NCI-H2196 treated with DMSO at 0.1 percent for 48 hours (cell line): Measurements from ENCODE around the gene CSNK1G3.

ENCODE experiments used
- DNase-seq: peaks from one replicate; lab custom pipeline; 2025; ENCODE audit not compliant: unreplicated experiment; lab: John Stamatoyannopoulos, UW

Gene CSNK1G3

DNA sequence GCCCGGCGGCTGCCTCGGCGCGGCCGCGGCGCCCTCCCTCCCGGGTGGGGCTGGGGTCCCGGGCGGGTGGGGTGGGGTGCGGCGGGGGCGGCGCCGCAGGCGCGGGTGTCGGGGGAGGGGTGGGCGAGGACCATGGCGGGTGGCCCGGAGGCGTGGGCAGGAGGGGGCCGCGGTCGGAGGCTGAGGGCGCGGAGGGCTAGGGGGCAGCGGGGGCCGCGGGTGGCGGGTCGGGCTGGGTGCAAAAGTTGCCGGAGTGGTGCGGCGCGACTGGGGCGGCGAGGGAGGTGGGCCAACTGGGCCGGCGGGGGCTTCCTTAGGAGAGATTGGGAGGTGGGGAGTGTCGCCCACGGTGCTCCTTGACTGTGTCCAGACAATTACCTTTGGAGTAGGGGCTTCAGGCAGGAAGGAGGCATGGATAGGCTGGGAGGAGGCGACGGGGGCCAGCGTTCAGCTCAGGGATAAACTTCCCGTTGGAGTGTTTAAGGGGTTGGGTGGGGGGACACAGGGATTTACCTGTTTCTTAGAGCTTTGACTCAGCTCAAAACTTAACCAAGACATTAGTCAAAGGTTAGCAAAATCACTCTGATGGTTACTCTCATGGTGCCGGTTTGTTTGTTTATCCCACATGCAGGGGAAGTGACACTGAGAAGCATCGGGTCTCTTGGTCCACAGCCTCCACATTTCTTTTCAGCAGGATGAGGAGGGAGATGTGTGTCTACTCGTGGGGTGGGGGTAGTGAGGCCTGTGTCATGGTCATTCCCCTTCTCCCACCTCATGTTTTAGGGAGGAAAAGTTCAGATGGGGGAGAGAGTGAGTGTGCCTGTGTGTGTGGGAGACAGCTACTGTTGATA lies 859 bp downstream of the CSNK1G3 start:
- DNase-seq: no peak

DNA sequence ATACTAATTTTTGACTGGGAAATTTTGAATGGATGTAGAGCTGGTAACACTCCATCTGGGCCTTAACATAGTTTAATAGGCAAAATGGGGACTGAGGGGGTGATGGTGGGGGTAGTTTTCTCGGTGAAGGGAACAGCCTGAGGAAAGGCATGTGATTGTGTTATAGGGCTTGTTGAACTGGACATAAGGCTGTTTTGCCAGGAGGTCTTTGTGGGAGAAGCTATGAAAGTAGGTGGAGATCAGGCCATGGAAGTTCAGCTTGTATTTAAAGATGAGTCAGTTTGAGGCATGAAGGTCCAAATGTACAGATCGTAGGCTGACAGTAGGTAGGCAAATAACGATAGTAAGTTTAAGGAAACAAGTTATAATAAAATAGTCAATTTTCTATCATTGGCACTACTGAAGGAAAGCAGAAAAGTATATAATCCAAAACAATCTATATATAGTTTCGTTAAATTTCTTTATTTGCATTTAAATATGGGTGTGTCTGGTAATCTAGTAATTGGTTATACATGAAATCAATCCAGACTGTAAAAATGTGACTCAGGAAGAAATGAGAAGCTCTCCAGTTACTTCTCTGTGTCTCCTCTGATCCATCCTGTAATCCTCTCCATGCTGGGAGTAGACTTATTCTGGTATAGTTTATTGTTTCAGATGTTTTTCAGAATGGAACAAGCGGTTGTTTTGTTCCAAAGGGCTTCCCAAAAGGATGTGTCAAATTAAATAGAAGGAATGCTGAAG lies 2.8 kb downstream of the CSNK1G3 start:
- DNase-seq: no peak

DNA sequence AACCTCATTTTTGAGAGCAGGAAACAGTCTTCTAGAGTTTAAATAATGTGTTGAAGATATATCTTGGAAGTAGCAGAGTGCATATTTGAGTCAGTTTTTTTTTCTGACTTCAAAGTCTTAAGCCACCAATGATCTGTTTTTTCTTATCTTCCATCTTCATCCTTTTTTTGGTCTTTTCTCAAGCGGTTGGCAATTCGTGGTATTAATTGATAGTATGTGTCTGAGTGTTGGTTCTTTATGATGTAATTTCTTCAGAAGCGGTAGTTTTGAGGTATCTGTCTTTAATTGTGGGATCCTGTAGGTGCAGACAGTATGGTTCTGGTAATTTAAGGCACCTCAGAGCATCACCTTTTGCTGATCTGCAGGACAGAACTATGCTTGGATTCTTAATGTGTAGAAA lies 3.9 kb downstream of the CSNK1G3 start:
- no peak for DNase-seq

- no peak for DNase-seq
Observed at GRCh38 chr5:123517476-123517875, 5.5 kb downstream of the CSNK1G3 start.

DNA sequence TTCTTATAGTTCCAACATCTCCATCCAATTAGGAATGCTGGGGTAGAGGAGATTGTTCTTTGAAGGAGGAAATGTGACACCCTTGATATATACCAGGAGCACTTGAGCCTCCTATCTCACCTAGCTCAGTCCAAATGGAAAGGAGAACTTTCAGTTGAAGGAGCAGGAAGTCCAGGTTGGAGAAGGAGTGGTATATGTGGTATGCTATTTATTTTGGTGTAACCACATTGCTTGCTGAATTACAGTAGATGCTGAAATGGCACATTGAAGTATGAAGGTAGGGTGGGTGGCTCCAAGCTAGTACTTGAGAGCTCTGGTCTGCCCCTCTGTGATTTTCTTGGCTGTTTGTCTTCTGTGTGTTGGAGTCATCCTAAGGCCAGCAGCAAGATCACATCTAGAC lies 6.1 kb downstream of the CSNK1G3 start:
- no peak for DNase-seq

DNA sequence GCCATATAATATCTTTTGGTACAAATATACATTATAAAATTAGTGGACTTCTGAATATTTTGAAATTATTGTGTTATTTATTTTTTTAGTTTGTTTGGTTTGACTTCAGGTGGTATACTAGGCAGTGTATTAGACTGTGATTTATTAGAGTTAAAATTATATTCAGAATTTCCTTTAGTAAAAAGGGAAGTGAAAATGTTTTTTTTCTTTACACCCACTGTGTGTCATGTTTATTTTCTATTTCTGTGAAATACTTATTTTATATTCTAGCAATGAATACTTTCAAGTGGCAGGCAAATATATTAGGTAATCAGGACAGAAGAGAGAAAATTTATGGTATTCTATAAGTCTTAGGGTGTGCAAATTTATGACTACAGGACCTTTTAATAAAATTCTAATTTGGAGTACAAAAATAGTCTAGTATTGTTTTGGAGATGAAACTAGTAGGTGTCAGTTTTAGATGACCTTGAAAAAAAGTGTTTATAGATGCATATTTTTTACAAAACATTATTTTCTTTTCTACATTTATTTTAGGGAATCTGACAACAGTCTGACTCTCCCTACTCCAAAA lies 8.8 kb downstream of the CSNK1G3 start:
- DNase-seq: no peak

GRCh38 chr5:123524146-123524545 lies 12.2 kb downstream of the CSNK1G3 start:
- no peak for DNase-seq

- no peak for DNase-seq
Observed at GRCh38 chr5:123527190-123527589, 15.2 kb downstream of the CSNK1G3 start.

DNA sequence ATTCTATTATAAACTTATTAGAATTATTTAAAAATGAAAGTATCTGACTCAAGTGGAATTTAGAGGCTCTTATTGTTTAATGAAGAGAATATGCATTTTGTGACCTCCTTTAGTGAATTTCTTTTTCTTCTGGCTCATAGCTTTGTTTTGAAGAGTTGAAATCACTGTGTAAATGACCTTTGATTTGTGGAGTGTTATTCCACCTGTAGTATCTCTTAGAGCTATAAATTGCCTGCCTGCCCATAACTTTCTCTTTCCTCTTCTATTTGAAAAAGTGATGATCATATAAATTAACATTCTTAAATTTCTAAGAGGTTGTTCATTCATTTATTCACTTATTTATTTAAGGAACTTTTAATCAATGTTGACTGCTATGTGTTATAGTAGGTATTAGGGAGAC lies 16.1 kb downstream of the CSNK1G3 start:
- no peak for DNase-seq

DNA sequence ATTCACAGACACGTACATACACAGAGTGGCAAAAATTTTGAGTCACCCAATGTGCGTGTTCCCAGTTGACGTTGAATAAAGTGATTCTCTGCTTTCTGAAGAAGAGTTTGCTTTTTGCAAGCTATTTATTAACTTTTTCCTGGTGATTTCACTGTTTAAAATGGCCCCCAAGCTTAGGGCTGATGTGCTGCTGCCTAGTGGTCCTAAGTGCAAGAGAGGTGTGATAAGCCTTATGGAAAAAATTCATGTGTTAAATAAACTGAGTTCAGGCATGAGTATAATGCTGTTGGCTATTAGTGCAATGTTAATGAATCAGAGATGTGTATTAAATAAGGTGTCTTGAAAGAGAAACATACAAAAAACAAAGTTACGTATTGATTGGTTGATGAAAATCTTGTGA lies 16.9 kb downstream of the CSNK1G3 start:
- no peak for DNase-seq

GRCh38 chr5:123530728-123531127 lies 18.8 kb downstream of the CSNK1G3 start:
- DNase-seq: no peak

DNA sequence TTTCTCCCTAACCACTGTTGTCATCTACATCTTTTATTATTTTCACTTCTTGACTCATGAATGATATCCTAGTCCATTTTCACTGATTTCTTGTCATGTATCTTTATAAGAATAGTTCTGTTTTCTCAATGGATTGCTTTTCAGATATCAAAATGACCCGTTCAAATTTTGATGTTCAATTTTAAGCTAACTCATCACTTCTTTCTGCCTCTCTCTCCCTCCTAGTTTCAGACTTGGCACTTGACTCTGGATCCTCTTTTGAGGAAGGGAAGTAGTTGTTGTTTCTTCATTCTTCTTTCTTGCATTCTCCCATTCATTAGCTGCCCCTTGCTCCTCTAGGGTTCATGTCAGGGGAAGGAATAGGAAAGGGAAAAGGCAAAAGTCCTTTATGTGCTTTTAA lies 23.7 kb downstream of the CSNK1G3 start:
- no peak for DNase-seq

DNA sequence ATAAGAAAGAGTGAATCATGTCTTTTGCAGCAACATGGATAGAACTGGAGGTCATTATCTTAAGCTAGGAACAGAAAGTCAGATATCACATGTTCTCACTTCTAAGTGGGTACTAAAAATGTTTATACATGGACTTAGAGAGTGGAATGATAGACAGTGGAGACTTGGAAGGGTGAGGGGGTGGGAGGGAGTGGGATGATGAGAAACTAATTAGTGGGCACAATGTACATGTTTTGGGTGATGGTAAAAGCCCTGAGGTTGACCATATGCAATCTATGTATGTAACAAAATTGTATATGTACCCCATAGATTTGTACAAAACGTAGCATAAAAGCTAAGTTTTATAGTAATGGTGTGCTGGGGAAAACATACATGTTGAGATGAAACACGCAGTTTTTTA lies 25.3 kb downstream of the CSNK1G3 start:
- no peak for DNase-seq

DNA sequence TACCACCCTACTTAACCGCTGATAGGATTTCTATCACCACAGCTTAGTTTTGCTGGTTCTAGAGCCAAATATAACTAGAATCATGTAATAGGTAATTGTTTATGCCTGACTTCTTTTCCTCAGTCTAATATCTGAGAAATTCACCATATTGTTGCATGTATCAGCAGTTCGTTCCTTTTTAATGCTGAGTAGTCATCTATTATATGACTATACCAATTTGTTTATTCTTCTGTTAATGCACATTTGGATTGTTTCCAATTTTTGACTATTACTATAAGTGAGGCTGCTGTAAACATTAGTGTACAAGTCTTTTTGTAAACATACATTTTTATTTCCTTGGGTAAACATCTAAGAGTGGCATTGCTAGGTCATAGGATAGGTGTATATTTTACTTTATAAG lies 25.9 kb downstream of the CSNK1G3 start:
- no peak for DNase-seq

GRCh38 chr5:123538670-123539459 lies 26.9 kb downstream of the CSNK1G3 start:
- DNase-seq: no peak

DNA sequence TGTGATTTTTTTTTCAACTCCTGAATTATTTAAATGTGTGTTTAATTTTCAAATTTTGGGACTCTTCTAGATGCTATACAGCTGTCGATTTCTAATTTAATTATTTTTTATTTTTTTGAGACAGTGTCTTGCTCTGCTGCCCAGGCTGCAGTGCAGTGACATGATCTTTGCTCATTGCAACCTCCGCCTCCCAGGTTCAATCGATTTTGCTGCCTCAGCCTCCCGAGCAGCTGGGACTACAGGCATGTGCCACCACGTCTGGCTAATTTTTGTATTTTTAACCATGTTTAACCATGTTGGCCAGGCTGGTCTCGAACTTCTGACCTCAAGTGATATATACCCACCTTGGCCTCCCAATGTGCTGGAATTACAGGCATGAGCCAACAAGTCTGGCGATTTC lies 28.6 kb downstream of the CSNK1G3 start:
- no peak for DNase-seq

DNA sequence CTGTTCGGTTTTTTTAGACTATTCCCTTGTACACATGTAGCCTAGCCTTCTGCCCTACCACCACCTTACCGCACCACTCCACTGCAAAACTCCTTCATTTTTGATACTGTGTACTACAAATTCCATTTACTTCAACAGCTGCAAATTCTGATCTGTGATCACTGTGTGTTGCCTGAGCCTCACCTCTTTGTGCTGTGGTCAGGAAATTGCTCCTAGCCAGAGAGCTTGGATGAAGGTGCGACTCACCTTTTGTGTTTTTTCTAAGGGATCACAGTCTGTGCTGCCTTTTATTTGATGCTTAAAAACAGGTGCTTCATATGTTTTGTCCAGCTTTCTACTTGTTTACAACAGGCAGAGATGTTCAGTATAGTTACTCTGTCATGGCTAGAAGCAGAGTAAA lies 31.5 kb downstream of the CSNK1G3 start:
- DNase-seq: no peak

DNA sequence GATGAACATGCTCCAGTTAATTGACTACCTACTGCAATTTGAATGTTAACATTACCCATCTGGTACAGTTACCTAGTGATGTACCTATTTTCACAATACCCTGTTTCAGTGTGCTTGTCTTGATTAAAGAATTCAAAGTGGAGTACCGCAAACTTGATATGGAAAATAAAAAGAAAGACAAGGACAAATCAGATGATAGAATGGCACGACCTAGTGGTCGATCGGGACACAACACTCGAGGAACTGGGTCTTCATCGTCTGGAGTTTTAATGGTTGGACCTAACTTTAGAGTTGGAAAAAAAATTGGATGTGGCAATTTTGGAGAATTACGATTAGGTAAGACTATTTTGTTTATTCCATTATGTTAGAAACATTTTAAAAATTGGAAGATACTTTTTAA lies 33.5 kb downstream of the CSNK1G3 start:
- DNase-seq: no peak

GRCh38 chr5:123546657-123547056 lies 34.7 kb downstream of the CSNK1G3 start:
- DNase-seq: no peak

DNA sequence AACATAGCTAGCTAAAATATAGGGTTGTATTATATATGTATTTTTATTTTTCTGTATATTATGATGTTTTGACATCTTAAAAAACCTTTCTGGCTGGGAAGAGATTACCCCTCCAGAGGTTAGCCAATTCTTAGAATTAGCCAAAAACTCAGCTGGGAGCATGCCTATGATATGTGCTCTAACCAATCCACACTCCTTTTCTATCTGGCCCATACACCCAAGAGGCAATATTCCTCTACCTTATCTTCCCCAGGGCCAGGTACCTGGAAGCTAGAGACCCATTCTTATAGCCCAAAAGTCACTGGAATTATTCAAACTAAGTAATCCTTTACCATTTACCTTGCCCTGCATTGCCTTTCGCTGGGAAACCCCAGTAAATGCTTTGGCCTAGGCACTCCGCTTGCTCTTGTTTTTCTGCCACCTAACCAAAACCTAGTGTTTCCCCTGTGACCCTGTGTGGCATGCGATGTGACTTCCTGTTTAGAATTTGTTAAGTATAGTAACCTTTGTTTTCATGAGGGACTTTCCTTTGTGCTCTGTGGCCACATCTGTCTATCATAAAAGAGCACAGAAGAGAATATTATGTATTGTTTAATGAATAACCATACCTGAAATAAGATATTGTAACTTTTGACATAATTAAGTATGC lies 37.4 kb downstream of the CSNK1G3 start:
- no peak for DNase-seq

GRCh38 chr5:123554601-123555000 lies 42.6 kb downstream of the CSNK1G3 start:
- no peak for DNase-seq
